ENCODE results near the gene DND1. TPM values are rescaled to one million over a fixed set of nuclear protein-coding genes. Genes with fewer than 3 reads are reported as not detected.
A peak's percentile ranks its signal among the peaks of the same experiment; 100 is the strongest.
"Not testable (repeated sequence)": the region's sequence is repeated elsewhere in the genome, so short reads cannot be mapped to it uniquely, and the experiment has no call there.

The DND1 gene
- total RNA-seq, 2 donors from 2014 or later: 3.0 to 3.4 TPM

- H3K4me3 Mint-ChIP-seq: peak within 1 kb of the TSS; percentile 99
- peaks cover 18% of the 10 kb centered on the region for H3K4me1 Mint-ChIP-seq
- peak within 1 kb of the TSS; percentile 97 for H3K27ac Mint-ChIP-seq
- peak; percentile 95 for ATAC-seq (replicated peaks)
- H3K36me3 Mint-ChIP-seq (ENCODE audit: low read depth): peaks cover 92% of the 10 kb centered on the region
- H3K27me3 Mint-ChIP-seq: no peaks in the 10 kb centered on the region
- no peaks in the 10 kb centered on the region for H3K9me3 Mint-ChIP-seq
Observed at GRCh38 chr5:140690941-140691924, 17.9 kb upstream of the DND1 start, which contains the start of the genes HARS1 and HARS2. HARS1 (minus strand) TSS chr5:140691370; CDS start chr5:140691304, 66 bp downstream. HARS2 (plus strand) TSS chr5:140691455; CDS start chr5:140691649, 194 bp downstream.

DNA sequence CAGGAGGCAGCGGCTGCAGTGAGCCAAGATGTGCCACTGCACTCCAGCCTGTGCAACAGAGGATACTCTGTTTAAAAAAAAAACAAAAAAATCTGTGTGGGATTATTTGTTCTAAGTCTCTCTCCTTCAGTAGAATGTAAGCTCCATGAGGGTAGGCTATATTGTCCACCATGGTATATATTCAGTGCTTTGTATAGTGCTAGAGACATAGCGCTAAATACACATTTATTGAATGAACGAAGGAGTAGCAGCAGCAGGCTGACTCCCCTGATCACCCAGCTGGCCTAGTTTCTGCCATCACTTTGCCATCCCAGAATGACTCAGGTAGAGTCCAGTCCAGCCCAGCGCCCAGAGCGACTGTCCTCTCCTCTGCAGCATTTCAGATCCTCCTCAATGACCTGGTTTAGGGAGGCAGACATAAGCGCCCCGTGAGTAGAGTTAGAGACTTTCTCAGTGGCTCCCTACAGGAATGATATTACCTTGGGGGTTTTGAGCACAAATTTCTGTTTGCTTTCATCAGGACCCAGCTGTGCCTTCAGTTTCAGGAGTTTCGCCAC is 17.1 kb upstream of the DND1 start:
- Mint-ChIP-seq H3K4me1 (peaks cover 13% of the 10 kb centered on the region), H3K27ac (peak overlapping the region; percentile 97), H3K4me3 (peak overlapping the region; percentile 99), H3K27me3 (no peaks in the 10 kb centered on the region), H3K9me3 (no peaks in the 10 kb centered on the region), H3K36me3 (ENCODE audit: low read depth) (peaks cover 92% of the 10 kb centered on the region)
- peak; percentile 25 for ATAC-seq (replicated peaks)

- H3K27me3 Mint-ChIP-seq: no peaks in the 10 kb centered on the region
- H3K27ac Mint-ChIP-seq: no peak overlapping the region
- H3K4me3 Mint-ChIP-seq: no peak overlapping the region
- H3K9me3 Mint-ChIP-seq: no peaks in the 10 kb centered on the region
- peaks cover 95% of the 10 kb centered on the region for H3K36me3 Mint-ChIP-seq (ENCODE audit: low read depth)
- ATAC-seq (replicated peaks): no peak
- no peaks in the 10 kb centered on the region for H3K4me1 Mint-ChIP-seq
Observed at GRCh38 chr5:140678993-140679392, 5.6 kb upstream of the DND1 start.

DNA sequence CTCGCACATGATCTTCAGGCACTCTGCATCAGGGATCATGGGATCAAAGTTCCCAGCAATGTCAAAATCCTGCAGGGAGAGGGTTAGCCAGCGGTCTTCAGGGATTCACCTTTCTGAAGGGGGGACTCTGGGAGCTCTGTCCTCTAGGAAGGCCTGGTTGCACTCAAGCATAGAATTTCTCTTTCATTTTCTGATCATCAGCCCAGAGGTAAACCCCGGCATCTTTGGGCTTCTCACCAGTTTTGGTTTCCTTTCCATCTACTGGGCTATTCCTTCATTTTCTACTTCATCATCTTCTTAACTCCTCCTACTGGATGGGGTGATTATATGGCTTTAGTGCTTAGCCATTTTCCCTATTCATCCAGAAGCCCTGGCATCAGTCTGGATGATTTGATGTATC is 4.6 kb upstream of the DND1 start:
- Mint-ChIP-seq H3K9me3 (no peaks in the 10 kb centered on the region), H3K4me1 (no peaks in the 10 kb centered on the region), H3K4me3 (no peak overlapping the region), H3K27ac (peak overlapping the region; percentile 73), H3K27me3 (no peaks in the 10 kb centered on the region), H3K36me3 (ENCODE audit: low read depth) (peaks cover 95% of the 10 kb centered on the region)
- ATAC-seq (replicated peaks): no peak

DNA sequence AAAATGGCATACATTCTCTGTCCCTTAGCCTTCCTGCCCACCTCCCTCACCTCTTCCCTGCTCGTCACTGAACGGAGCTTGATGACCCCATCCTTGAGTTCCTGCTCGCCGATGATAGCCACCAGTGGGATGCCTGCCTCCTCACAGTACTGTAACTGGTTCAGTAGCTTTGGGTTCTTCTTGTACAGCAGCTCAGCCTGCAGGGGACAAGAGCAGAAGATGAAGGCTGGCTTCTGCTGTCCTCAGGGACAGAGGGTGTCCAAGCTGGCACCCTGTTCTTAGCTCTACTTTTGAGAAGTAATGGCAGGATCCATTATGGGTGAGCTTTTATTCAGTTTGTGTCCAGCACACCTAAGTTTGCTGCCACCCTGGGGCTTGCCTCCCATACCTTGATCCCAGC is 1.3 kb upstream of the DND1 start:
- no peak overlapping the region for H3K4me3 Mint-ChIP-seq
- H3K27me3 Mint-ChIP-seq: no peaks in the 10 kb centered on the region
- ATAC-seq (replicated peaks): no peak
- peaks cover 97% of the 10 kb centered on the region for H3K36me3 Mint-ChIP-seq (ENCODE audit: low read depth)
- no peaks in the 10 kb centered on the region for H3K4me1 Mint-ChIP-seq
- H3K9me3 Mint-ChIP-seq: no peaks in the 10 kb centered on the region
- H3K27ac Mint-ChIP-seq: no peak overlapping the region

- Mint-ChIP-seq H3K27ac (no peak overlapping the region), H3K36me3 (ENCODE audit: low read depth) (peaks cover 97% of the 10 kb centered on the region), H3K4me1 (no peaks in the 10 kb centered on the region), H3K9me3 (no peaks in the 10 kb centered on the region), H3K4me3 (no peak overlapping the region), H3K27me3 (no peaks in the 10 kb centered on the region)
- peak; percentile 40 for ATAC-seq (replicated peaks)
Observed at GRCh38 chr5:140674211-140674610, 835 bp upstream of the DND1 start.

GRCh38 chr5:140672455-140673186 is 755 bp downstream of the DND1 start:
- H3K27me3 Mint-ChIP-seq: no peaks in the 10 kb centered on the region
- ATAC-seq (replicated peaks): peak; percentile 49
- H3K9me3 Mint-ChIP-seq: no peaks in the 10 kb centered on the region
- peaks cover 97% of the 10 kb centered on the region for H3K36me3 Mint-ChIP-seq (ENCODE audit: low read depth)
- peaks cover 6% of the 10 kb centered on the region for H3K4me1 Mint-ChIP-seq
- H3K4me3 Mint-ChIP-seq: no peak overlapping the region
- no peak overlapping the region for H3K27ac Mint-ChIP-seq

- H3K4me1 Mint-ChIP-seq: peaks cover 16% of the 10 kb centered on the region
- H3K4me3 Mint-ChIP-seq: no peak overlapping the region
- no peak overlapping the region for H3K27ac Mint-ChIP-seq
- H3K27me3 Mint-ChIP-seq: no peaks in the 10 kb centered on the region
- no peak for ATAC-seq (replicated peaks)
- H3K36me3 Mint-ChIP-seq (ENCODE audit: low read depth): peaks cover 97% of the 10 kb centered on the region
- no peaks in the 10 kb centered on the region for H3K9me3 Mint-ChIP-seq
Observed at GRCh38 chr5:140671472-140672125, 1.8 kb downstream of the DND1 start.

DNA sequence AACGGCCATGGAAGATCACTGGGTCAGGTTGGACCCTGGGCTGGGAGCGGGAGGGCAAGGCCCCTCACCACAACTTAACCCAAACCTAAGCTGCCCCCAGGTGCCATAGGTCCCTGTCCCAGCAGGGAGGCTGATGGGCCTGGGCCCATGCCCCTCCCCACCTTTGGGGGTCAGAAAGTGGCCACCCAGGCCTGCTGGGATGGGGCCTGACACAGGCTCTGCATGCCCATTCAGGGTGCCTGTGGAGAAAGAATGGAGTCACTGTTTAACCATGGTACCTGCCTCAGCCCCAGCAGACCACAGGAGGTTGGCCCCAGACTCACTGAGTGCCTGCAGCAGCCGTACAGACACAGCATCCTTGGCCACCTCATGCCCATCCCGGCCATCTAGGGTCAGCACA is 2.3 kb downstream of the DND1 start:
- H3K27ac Mint-ChIP-seq; ATAC-seq (replicated peaks); H3K9me3 Mint-ChIP-seq; H3K27me3 Mint-ChIP-seq; H3K4me3 Mint-ChIP-seq: not testable (repeated sequence)
- H3K4me1 Mint-ChIP-seq: peaks cover 21% of the 10 kb centered on the region
- peaks cover 97% of the 10 kb centered on the region for H3K36me3 Mint-ChIP-seq (ENCODE audit: low read depth)

- H3K4me1 Mint-ChIP-seq: peaks cover 25% of the 10 kb centered on the region
- ATAC-seq (replicated peaks): peak; percentile 97
Observed at GRCh38 chr5:140664359-140665119, 8.8 kb downstream of the DND1 start, which contains the start of gene WDR55. WDR55 (plus strand) TSS chr5:140664904; CDS start chr5:140664913, 9 bp downstream.

GRCh38 chr5:140664030-140664358 is 9.4 kb downstream of the DND1 start:
- no peaks in the 10 kb centered on the region for H3K9me3 Mint-ChIP-seq
- H3K27me3 Mint-ChIP-seq: no peaks in the 10 kb centered on the region
- H3K36me3 Mint-ChIP-seq (ENCODE audit: low read depth): peaks cover 90% of the 10 kb centered on the region
- ATAC-seq (replicated peaks): no peak
- peak overlapping the region; percentile 98 for H3K27ac Mint-ChIP-seq
- peaks cover 25% of the 10 kb centered on the region for H3K4me1 Mint-ChIP-seq
- H3K4me3 Mint-ChIP-seq: peak overlapping the region; percentile 100

More at GRCh38 chr5:140664359-140665119, 8.8 kb downstream of the DND1 start, which contains the start of gene WDR55:
- Mint-ChIP-seq H3K36me3 (ENCODE audit: low read depth) (peaks cover 90% of the 10 kb centered on the region), H3K9me3 (no peaks in the 10 kb centered on the region), H3K27ac (peak within 1 kb of the TSS; percentile 98), H3K4me3 (peak within 1 kb of the TSS; percentile 100), H3K27me3 (no peaks in the 10 kb centered on the region)

DNA sequence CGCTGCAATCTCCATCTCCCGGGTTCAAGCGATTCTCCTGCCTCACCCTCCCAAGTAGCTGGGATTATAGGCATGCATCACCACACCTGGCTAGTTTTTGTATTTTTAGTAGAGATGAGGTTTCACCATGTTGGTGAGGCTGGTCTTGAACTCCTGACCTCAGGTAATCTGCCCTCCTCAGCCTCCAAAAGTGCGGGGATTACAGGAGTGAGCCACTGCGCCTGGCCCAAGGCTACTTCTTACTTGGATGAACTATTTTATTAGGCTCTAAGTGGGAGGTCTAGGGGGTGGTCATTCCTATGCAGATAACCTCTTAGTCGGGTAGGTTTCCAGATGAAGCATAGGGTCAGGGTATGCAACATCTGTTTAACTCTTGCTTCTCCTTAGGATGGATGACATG is 13.0 kb downstream of the DND1 start:
- H3K4me1 Mint-ChIP-seq; H3K4me3 Mint-ChIP-seq; H3K9me3 Mint-ChIP-seq; ATAC-seq (replicated peaks); H3K27me3 Mint-ChIP-seq; H3K27ac Mint-ChIP-seq: not testable (repeated sequence)
- H3K36me3 Mint-ChIP-seq (ENCODE audit: low read depth): peaks cover 94% of the 10 kb centered on the region

DNA sequence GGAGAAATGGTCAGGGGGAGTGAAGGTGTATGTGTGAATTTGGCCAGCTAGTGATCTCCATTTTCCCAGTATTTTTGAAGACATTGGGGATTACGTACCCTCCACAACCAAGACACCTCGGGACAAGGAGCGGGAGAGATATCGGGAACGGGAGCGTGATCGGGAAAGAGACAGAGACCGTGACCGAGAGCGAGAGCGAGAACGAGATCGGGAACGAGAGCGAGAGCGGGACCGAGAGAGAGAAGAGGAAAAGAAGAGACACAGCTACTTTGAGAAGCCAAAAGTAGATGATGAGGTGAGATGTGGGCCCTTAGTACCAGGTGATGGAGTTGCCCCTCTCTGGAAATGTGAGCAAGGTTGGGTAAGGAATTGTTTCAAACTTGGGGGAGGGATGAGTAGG is 14.5 kb downstream of the DND1 start:
- H3K4me3 Mint-ChIP-seq: no peak overlapping the region
- H3K36me3 Mint-ChIP-seq (ENCODE audit: low read depth): peaks cover 97% of the 10 kb centered on the region
- H3K27ac Mint-ChIP-seq: peak overlapping the region; percentile 45
- H3K4me1 Mint-ChIP-seq: no peaks in the 10 kb centered on the region
- H3K9me3 Mint-ChIP-seq: no peaks in the 10 kb centered on the region
- ATAC-seq (replicated peaks): no peak
- no peaks in the 10 kb centered on the region for H3K27me3 Mint-ChIP-seq

Data from activated T-helper 17 cell treated with anti-CD3 and anti-CD28 coated beads, Interleukin-2, amount 50 U/mL, for 72 hours (primary cell).